ENCODE measurements around the gene VDR.
A peak's percentile ranks its signal among the peaks of the same experiment; 100 is the strongest.
"Not testable (repeated sequence)": the region's sequence is repeated elsewhere in the genome, so short reads cannot be mapped to it uniquely, and the experiment has no call there.

VDR gene

DNA sequence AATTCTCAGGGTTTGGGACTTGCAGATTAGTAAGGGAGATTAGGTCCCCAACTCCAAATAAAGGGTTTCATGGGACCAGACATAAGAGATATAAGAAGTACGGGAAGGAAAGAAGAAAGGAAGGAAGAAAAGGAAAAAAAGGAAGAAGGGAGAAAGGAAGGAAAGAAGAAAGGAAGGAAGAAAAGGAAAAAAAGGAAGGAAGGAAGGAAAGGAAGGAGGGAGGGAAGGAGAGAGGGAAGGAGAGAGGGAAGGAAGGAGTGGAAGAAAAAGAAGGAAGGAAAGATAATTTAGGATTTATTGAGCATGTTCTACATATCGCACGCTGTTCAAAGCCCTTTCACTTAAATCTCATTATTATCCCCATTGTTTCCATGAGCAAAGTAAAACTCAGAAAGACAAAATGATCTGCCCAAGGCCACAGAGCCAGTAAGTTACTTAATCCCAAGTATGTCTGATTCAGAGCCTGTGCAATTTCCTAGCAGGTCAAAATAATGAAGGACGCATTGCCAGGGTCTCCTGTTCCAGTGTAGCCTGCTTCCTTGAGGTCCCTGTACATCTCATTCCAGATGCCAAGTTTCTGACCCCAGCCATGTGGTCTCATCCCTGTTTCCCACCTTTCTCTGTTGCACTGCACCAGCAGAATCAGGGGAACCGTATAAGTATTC is 81.2 kb downstream of the VDR start:
- DNase-seq: no peak

GRCh38 chr12:47822863-47823262 is 81.9 kb downstream of the VDR start:
- DNase-seq: no peak

DNA sequence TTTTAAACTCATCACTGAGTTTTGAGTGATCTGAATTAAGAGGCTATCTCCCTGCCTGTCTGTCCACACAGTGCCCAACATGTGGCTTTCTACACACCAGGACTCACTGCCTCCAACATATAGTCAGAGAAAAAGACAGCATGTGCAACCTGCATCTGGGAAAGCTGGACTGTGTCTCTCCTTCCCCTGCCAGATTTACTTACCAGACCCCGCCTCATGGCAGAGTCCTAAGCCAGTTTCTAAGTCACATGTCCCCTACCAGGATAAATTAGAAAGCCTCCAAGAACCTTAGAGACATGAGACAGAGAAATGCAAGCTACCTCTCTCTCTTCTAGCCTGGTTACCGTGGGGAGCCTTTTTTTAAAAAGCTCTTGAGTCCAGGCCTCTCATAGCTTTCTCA is 82.4 kb downstream of the VDR start:
- DNase-seq: no peak

DNA sequence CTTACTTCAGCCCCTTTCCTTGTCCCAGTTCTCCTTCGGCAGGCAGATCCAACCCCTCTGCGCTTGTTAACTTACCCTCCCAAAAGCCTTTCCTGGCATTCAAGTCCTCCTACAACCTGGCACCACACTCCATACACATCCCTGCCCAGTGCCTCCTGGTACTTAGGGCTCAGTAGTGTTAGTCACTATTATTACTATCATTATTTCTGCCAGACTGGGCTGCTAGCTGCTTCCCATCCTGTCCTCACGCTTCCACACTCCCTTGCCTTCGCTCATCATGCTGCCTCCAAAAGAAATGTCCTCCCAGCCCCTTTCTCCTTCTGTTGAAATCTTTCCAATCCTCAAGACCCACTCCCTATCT is 83.5 kb downstream of the VDR start:
- DNase-seq: no peak

GRCh38 chr12:47820631-47821345 is 84.0 kb downstream of the VDR start:
- no peak for DNase-seq

DNA sequence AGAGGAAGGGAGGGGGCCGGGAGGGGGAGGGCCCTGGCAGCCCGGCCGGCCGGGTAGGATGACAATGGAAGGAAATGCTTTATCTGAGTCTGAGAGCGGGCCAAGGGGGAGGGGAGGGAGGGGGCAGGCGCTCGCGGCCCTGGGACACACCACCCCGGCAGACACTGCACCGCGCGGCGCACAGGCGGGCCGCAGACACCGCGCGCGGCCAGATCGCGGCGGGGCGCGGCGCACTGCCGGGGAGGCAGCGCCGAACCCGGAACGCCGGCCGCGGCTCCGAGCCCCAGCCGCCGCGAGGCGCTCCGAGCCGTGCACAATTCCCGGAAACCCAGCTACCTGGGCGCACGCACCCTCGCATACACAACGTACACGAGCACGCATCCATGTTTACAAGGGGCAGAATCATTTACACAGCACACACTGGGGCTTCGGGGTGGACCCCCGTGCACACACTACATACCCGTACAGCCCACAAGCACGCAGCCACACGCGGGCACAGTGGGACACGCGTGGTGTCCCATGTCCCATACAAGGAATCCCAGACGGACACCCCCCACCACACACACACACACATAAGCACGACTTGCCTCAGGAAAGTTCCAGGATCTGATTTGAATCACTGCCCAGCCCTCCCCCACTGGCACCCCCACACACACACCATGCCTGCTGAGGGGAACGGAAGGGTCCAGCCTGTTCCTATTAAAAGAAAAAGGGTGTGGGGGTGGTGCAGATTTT is 84.7 kb downstream of the VDR start, which contains the start of gene HDAC7:
HDAC7 (minus strand) TSS at position 8 of the 735 bp plus-strand sequence. CDS start 118 bp downstream, outside the sequence.
- peak; percentile 71 for DNase-seq

GRCh38 chr12:47819138-47819895 is 85.5 kb downstream of the VDR start:
- DNase-seq: peak; percentile 48

- DNase-seq: no peak
These were observed 86.2 kb downstream of the VDR start for GRCh38 chr12:47818467-47819137.

DNA sequence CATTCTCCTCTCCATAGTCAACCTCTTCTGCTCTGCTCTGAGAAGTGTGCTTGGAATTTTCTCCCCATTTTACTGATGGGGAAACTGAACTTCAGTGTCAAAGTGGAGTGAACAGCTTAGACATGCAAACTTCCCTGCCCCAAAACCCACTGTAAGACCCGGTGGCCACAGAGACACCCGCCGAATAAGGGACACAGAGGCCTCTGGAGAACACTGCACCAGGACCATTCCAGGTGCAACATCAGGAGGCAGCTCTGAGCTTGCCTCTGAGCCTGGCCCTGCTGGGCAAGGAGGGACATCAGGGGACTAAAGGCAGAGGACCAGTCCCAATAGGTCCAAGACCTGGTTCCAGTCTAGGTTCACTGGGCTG is 86.8 kb downstream of the VDR start:
- DNase-seq: no peak

- no peak for DNase-seq
These were observed 87.4 kb downstream of the VDR start for GRCh38 chr12:47817272-47818006.

GRCh38 chr12:47816403-47817271 is 88.2 kb downstream of the VDR start:
- DNase-seq: no peak

GRCh38 chr12:47815447-47815846 is 89.3 kb downstream of the VDR start:
- not testable (repeated sequence) for DNase-seq

DNA sequence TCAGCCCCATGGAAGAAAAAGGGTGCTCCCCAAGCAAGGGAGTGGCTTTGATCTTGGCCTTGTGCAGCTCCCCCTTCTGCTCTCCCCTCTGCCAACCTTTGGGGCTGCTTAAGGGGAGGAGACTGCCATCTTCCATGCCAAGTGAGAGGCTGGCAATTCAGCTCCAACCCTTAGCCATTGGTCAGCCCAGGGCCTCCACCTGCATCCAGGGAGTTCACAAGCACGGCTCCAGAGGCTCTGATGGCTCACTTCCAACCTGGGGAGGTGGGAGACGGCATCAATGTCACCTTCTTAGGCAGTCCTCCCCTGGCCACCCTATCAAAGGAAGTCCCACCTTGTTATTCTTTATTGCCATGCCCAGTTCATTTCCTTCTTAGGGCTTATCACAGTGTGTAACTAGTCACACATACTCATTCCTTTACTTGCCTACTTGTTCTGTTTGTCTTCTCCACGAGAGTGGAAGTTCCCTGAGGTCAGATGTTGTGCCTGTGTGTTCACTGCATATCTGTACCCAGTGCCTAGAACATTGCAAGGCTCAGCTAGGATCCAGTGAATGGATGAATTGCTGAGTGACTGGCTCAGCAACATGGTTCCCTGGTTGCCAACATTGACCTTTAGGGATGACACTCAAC is 90.1 kb downstream of the VDR start:
- DNase-seq: no peak

GRCh38 chr12:47813511-47814196 is 91.1 kb downstream of the VDR start:
- DNase-seq: no peak

- DNase-seq: peak; percentile 94
These were observed 91.8 kb downstream of the VDR start for GRCh38 chr12:47812797-47813510.

GRCh38 chr12:47811581-47812484 is 93.0 kb downstream of the VDR start:
- no peak for DNase-seq

DNA sequence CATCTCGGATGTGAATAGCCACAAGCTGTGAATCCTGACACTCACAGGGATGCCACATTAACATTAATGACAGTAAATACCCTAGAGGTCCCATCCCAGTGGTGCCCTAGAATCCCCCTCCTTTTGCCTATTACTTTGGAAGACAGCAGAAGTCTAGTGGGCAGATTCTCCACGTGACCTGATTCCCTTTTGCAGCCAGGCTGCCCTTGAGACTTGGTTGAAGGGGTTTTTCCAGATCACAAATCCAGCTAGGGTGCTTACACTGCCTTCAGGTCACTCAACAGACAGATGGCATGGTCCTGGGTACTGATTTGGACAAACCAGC is 93.8 kb downstream of the VDR start:
- DNase-seq: no peak

- not testable (repeated sequence) for DNase-seq
These were observed 95.3 kb downstream of the VDR start for GRCh38 chr12:47809518-47809917.
